ENCODE data around the gene CYS1. TPM values are rescaled to one million over a fixed set of nuclear protein-coding genes. Genes with fewer than 3 reads are reported as not detected.
"Not testable (repeated sequence)": the region's sequence is repeated elsewhere in the genome, so short reads cannot be mapped to it uniquely, and the experiment has no call there.

CYS1 gene
- total RNA-seq, 2 experiments from 2014 or later = 0.68 TPM; not detected in 1

DNA sequence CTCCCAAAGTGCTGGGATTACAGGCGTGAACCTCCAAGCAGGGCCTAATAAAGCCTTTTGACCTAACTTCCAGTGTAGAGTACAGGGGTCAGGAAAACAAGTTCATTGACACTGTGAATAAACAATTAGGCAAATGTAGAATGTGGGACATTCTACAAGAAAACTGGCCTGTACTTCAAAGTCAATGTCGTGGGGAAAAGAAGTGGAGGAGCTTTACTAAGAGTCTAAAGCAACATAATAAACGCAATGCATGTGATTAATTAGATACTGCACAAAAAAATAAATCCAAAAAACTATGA lies 38.8 kb upstream of the CYS1 start:
- H3K79me2 ChIP-seq (ENCODE audit: insufficient read depth, low read depth, low read length) = peaks cover 46% of the 10 kb centered on the region
- ChIA-PET POLR2A (interaction anchor here (1.0 to 1.9 kb wide), 7 partner anchors 10 to 148 kb away, joined by 4 to 9 read pairs (median 6); no protein-coding TSS in a partner anchor), CTCF (ENCODE audit: unreplicated experiment) (no interaction called here)
- TF ChIP-seq, protein P1, sequence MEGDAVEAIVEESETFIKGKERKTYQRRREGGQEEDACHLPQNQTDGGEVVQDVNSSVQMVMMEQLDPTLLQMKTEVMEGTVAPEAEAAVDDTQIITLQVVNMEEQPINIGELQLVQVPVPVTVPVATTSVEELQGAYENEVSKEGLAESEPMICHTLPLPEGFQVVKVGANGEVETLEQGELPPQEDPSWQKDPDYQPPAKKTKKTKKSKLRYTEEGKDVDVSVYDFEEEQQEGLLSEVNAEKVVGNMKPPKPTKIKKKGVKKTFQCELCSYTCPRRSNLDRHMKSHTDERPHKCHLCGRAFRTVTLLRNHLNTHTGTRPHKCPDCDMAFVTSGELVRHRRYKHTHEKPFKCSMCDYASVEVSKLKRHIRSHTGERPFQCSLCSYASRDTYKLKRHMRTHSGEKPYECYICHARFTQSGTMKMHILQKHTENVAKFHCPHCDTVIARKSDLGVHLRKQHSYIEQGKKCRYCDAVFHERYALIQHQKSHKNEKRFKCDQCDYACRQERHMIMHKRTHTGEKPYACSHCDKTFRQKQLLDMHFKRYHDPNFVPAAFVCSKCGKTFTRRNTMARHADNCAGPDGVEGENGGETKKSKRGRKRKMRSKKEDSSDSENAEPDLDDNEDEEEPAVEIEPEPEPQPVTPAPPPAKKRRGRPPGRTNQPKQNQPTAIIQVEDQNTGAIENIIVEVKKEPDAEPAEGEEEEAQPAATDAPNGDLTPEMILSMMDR (conservative IDR thresholded peaks at IDR 0.05; ENCODE audit: low read length) = no peak
- TF ChIP-seq EZH2phosphoT487 (IDR thresholded peaks at IDR 0.05; ENCODE audit: borderline replicate concordance, low read depth, low read length) = no peak
- peak overlapping the region; percentile 91 for H3K27ac ChIP-seq (ENCODE audit: low read depth, low read length, poor library complexity, severe bottlenecking)
- BruUV-seq (replicated peaks) = no TSS peak
- peak overlapping the region; percentile 69 for H3K4me2 ChIP-seq (ENCODE audit: low read length)
- DNase-seq (ENCODE audit: low spot score) = no peak
- intact Hi-C loops (cut with micrococcal nuclease; ENCODE audit: unreplicated experiment) = no loop called here
- no peak overlapping the region for H3K4me3 ChIP-seq (ENCODE audit: low read depth, low read length, poor library complexity, severe bottlenecking)
- no peak overlapping the region for H2AFZ ChIP-seq (ENCODE audit: low read length)
- H4K20me1 ChIP-seq (ENCODE audit: insufficient read depth, low read length) = peaks cover 9% of the 10 kb centered on the region; the same call in 1 of the 2 replicates
- H3K9me3 ChIP-seq (ENCODE audit: low read length) = no peaks in the 10 kb centered on the region
- no peaks in the 10 kb centered on the region for H3K9me2 ChIP-seq (ENCODE audit: insufficient read depth, low read length)
- H3K36me3 ChIP-seq (ENCODE audit: insufficient read depth, low read length) = peaks cover 30% of the 10 kb centered on the region
- peaks cover 29% of the 10 kb centered on the region for H3K4me1 ChIP-seq (ENCODE audit: insufficient read depth, low read length, poor library complexity, severe bottlenecking)

DNA sequence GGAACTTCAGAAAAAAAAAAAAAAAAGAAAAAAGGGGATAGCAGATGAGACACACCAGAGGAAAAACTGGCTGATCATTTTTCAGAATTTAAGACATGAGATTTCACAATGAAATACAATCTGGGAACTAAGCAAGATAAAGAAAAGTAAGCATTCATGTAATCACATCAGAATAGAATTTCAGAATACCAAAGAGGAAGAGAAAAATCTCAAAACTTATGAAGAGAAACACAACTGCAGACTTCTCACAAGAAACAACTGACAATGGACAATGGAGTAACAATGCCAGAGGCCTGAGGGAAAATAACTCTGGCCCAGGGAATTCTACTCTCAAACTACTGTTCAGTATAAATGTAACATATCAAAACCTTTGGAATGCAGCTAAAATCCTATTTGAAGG lies 29.1 kb upstream of the CYS1 start:
- H3K9me3 ChIP-seq (ENCODE audit: low read length) = no peaks in the 10 kb centered on the region
- no peaks in the 10 kb centered on the region for H3K4me1 ChIP-seq (ENCODE audit: insufficient read depth, low read length, poor library complexity, severe bottlenecking)
- intact Hi-C loops (cut with micrococcal nuclease; ENCODE audit: unreplicated experiment) = no loop called here
- H3K79me2 ChIP-seq (ENCODE audit: insufficient read depth, low read depth, low read length) = no peaks in the 10 kb centered on the region
- H3K9me2 ChIP-seq (ENCODE audit: insufficient read depth, low read length) = no peaks in the 10 kb centered on the region
- no peak overlapping the region for H3K4me3 ChIP-seq (ENCODE audit: low read depth, low read length, poor library complexity, severe bottlenecking)
- no peak overlapping the region for H3K4me2 ChIP-seq (ENCODE audit: low read length)
- ChIA-PET CTCF (ENCODE audit: unreplicated experiment) (interaction anchor here (0.6 kb wide), 1 partner anchor 372 kb away, joined by 4 read pairs; no protein-coding TSS in a partner anchor), POLR2A (interaction anchor here (0.7 kb wide), 1 partner anchor 323 kb away, joined by 4 read pairs; no protein-coding TSS in a partner anchor)
- DNase-seq (ENCODE audit: low spot score) = no peak
- BruUV-seq (replicated peaks) = TSS peak; percentile 35
- no peak overlapping the region for H3K27ac ChIP-seq (ENCODE audit: low read depth, low read length, poor library complexity, severe bottlenecking)
- peaks cover 6% of the 10 kb centered on the region for H3K36me3 ChIP-seq (ENCODE audit: insufficient read depth, low read length)
- H2AFZ ChIP-seq (ENCODE audit: low read length) = no peak overlapping the region
- no peaks in the 10 kb centered on the region for H4K20me1 ChIP-seq (ENCODE audit: insufficient read depth, low read length)
- TF ChIP-seq, protein P1 (conservative IDR thresholded peaks at IDR 0.05; ENCODE audit: low read length) = no peak
- no peak for TF ChIP-seq EZH2phosphoT487 (IDR thresholded peaks at IDR 0.05; ENCODE audit: borderline replicate concordance, low read depth, low read length)

GRCh38 chr2:10104906-10105305 lies 24.7 kb upstream of the CYS1 start:
- H3K9me2 ChIP-seq (ENCODE audit: insufficient read depth, low read length); H3K4me3 ChIP-seq (ENCODE audit: low read depth, low read length, poor library complexity, severe bottlenecking); H4K20me1 ChIP-seq (ENCODE audit: insufficient read depth, low read length); H3K79me2 ChIP-seq (ENCODE audit: insufficient read depth, low read depth, low read length); H3K4me1 ChIP-seq (ENCODE audit: insufficient read depth, low read length, poor library complexity, severe bottlenecking); POLR2A ChIA-PET; DNase-seq (ENCODE audit: low spot score); H3K27ac ChIP-seq (ENCODE audit: low read depth, low read length, poor library complexity, severe bottlenecking); CTCF ChIA-PET (ENCODE audit: unreplicated experiment); intact Hi-C loops (cut with micrococcal nuclease; ENCODE audit: unreplicated experiment); H3K9me3 ChIP-seq (ENCODE audit: low read length); H3K4me2 ChIP-seq (ENCODE audit: low read length); BruUV-seq (replicated peaks); H2AFZ ChIP-seq (ENCODE audit: low read length); H3K36me3 ChIP-seq (ENCODE audit: insufficient read depth, low read length): not testable (repeated sequence)
